EH (cell line): ENCODE results near the gene TTBK1.

Experiments used
- DNase-seq: peaks from one replicate; pipeline ENCODE4 v3.0.0-alpha.2; 2015; ENCODE audit warnings: low read depth

Gene TTBK1

GRCh38 chr6:43304882-43305281 lies 61.6 kb downstream of the TTBK1 start:
- DNase-seq = no peak

- DNase-seq = no peak
Observed at GRCh38 chr6:43306086-43306485, 62.8 kb downstream of the TTBK1 start.

- DNase-seq = no peak
Observed at GRCh38 chr6:43307451-43308100, 64.3 kb downstream of the TTBK1 start.

GRCh38 chr6:43308101-43308989 lies 65.1 kb downstream of the TTBK1 start, which contains the start of gene CRIP3:
TSS of gene CRIP3 (minus strand) at chr6:43308826. CDS start at chr6:43308792, 34 bp downstream.
- DNase-seq = peak; percentile 45

DNA sequence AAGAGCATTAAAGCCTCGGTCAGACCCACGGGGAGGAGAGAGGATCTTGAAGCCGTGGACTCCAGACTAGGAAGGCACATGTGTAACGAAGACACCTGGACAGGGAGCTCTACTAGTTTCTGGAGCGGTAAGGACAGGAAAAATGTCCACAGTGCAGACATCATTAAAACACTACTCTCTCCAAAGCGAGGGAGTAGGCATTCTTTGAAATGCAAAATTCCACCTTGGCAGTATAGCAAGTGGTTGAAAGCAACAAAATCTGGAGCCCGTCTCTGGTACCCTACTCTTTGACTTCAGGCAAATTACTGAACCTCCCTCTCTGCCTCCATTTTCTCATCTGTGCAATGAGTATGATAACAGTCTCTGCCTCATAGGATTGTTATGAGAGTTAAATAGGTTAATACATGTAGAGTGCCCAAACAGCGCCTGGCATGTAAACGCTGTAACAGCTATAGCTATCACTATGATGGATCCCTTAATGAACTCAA lies 65.8 kb downstream of the TTBK1 start:
- DNase-seq = no peak

GRCh38 chr6:43310134-43310533 lies 66.9 kb downstream of the TTBK1 start:
- DNase-seq = peak; percentile 14

- DNase-seq = no peak
Observed at GRCh38 chr6:43310624-43311023, 67.3 kb downstream of the TTBK1 start.

DNA sequence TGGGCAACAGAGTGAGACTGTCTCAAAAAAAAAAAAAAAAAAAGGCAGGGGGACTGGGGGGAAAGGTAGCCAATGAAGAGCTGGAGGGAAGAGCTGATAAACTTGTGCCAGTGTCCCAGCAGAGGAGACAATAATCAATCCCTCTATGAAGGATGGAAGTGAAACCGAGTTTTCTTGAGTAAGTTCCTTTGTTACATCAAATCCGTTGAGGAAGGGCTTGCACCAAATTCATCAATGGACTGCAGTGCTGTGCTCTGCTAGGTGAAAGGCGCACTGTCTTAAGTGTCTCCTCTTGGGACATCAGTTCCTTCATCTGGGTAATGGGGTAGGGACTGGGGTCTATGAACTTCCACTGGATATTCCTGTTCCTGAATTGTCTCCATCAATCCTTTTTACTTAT lies 68.4 kb downstream of the TTBK1 start:
- DNase-seq = no peak

DNA sequence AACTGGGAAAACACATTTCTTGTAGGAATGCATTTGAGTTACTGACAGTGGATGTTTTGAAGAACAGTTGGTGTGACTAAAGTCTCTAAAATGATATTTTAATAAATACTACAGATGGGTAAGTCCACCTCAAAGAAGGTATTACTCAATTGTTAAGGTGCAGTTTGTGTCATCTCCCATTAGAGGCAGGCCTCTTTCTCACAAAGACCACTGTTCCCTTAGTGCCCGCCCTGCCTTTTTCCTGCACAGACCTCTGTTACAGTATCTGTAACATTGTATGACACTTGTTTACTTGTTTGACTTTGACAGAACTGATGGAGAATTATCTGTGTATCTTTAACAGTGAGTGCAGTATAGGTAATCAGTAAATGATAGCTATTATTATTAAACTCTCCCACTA lies 70.5 kb downstream of the TTBK1 start:
- DNase-seq = no peak

- DNase-seq = no peak
Observed at GRCh38 chr6:43318011-43318410, 74.7 kb downstream of the TTBK1 start.

GRCh38 chr6:43325876-43326275 lies 82.6 kb downstream of the TTBK1 start:
- DNase-seq = no peak

DNA sequence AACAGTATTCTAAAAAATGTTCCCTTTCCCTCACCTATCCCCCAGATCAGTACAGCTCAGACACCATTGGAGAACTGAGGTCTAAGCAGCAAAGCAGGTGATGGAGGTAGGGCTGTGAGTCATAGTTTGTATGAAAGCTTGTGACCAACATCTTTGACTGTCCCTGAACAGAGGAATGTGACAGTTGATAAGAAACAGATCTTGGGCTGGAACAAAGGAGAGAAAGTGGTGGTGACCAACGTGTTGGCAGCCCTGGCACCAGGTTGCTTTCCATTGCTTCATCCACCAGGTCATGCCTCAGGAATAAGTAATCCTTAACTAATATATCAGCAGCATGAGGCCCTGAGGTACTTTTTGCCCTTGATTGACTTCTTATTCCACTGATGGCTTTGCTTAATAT lies 85.2 kb downstream of the TTBK1 start:
- DNase-seq = no peak

GRCh38 chr6:43331470-43331869 lies 88.2 kb downstream of the TTBK1 start:
- DNase-seq = no peak

- DNase-seq = no peak
Observed at GRCh38 chr6:43331891-43332290, 88.6 kb downstream of the TTBK1 start.

DNA sequence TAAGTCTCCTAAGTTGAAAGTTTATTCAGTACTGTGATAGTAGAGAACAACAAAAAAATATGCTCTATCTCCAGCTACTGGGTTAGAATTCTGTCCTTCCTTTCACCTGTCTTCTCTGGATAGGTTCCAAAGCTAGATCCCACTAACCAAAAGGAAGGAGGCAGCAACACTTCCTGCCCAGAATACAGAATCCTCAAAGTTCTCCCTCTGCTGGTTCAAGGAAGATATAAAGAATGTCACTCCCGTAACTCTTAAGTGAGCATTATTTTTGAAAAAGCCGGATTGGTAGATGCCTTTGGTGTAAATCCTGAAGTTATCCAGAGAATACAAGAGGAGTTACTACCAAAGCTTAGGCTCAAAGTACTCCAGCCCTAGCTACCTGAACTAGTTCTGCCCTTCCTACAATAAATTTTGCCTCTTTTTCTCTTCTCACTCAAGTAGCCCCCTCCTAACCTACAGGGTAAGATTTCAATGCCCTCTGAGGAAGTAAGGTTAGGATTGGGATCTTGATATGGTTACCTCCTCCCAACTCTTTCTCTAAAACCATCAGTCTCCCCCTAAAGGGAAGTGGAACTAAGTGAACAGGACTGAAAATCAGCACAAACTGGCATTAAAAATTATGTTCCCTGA lies 91.3 kb downstream of the TTBK1 start:
- DNase-seq = peak; percentile 71

DNA sequence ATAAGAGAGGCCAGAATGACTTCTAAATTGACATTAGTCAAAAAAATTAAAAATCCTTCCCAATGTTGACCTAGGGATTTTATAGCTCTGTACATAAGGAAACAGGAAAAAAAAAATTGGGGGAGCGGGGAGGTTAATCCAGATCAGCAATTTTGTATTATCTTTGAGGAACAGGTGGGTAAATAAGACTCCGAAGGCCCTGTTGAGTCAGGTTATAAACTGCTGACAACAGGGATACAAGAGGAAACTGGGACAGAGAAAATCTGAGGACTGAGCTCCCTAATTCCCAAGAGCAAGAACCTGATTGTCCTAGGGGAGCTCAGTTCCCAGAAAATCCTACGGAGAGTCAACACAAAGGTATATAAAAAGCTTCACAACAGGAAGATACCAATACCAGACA lies 92.2 kb downstream of the TTBK1 start:
- DNase-seq = no peak

- no peak for DNase-seq
Observed at GRCh38 chr6:43336382-43336781, 93.1 kb downstream of the TTBK1 start.
